Gastrocnemius medialis (tissue), 4 donors: ENCODE results near the gene EAF1.

Experiments
- CTCF ChIP-seq, 5 experiments: fragments of 450-650 bp in 3 of 5; fragments of 200-600 bp in 2 of 5; sonication (generic) in 2 of 5; IDR thresholded peaks in 4 of 5; conservative IDR thresholded peaks in 1 of 5; 1 replicate in 4 of 5; 2 replicates in 1 of 5; pipeline ENCODE4 v1.5.1; 2016 to 2019; ENCODE audit warnings: antibody characterized with exemption in 5 of 5, mild to moderate bottlenecking in 3 of 5, moderate library complexity in 3 of 5
- POLR2A ChIP-seq, 2 donors: fragments of 450-650 bp; IDR thresholded peaks; one replicate each; pipeline ENCODE4 v1.6.1; 2017; ENCODE audit warnings: antibody characterized with exemption in 2 of 2, mild to moderate bottlenecking in 2 of 2, moderate library complexity in 2 of 2

- TF ChIP-seq CTCF (IDR thresholded peaks at IDR 0.05 in 4 of 5, conservative IDR thresholded peaks at IDR 0.05 in 1 of 5) (no peak), POLR2A (IDR thresholded peaks at IDR 0.05) (no peak)
These were observed 43.5 kb downstream of the EAF1 start for GRCh38 chr3:15470849-15471248.
